GM12891 (cell line): Measurements from ENCODE around the gene INPP1.
A peak's percentile ranks its signal among the peaks of the same experiment; 100 is the strongest.

ENCODE experiments used
- POLR2A ChIP-seq: IDR thresholded peaks from 2 replicates; pipeline ENCODE4 v1.6.1; 2011; ENCODE audit warnings: low read depth, low read length, control low read depth
- POLR2AphosphoS5 ChIP-seq: IDR thresholded peaks from 2 replicates; pipeline ENCODE4 v1.6.1; 2011; ENCODE audit warnings: low read depth, low read length, control low read depth
- POU2F2 ChIP-seq: IDR thresholded peaks from 2 replicates; pipeline ENCODE4 v1.6.1; 2011; ENCODE audit warnings: low read depth, mild to moderate bottlenecking, control low read depth, low read length, moderate library complexity
- SPI1 ChIP-seq: IDR thresholded peaks from 2 replicates; pipeline ENCODE4 v1.6.1; 2011; ENCODE audit warnings: low read depth, low read length, control low read depth
- TAF1 ChIP-seq: IDR thresholded peaks from 2 replicates; pipeline ENCODE4 v1.6.1; 2011; ENCODE audit warnings: low read depth, low read length, control low read depth

DNA sequence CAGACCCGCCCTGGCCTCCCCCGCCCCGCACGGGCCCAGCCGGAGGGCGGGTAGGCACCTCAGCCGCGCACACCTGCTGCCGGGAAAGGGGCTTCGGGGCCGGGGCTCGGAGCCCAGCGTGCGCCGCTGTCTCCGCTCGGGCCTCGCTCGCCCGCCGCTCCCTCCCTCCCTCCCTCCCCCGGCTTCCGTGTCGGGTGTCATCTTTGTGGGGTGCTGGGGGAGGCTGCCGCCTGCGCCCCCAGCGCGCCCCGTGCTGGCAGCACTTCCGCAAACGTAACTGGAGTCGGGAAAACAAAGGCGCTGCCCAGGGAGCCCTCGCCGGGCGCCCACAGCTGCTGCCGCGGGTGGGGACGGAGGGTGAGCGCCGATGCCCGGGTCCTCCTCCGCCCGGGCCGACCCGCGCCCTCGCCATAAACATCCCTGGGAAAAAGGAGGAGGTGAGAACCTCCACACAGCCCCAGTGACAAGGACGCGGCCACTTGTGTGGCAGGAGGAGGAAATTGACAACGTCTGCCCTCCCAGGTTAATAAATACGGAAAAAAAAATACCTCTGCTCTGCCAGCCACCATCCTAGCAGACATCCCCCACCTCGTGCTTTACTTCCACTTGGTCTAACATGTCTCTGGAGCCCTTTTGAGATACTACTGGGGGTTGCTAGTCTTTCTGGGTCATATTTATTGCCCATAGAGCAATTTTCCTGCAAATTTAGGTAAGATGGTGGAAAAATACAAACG lies 65.3 kb downstream of the INPP1 start:
- TF ChIP-seq SPI1 (peak; percentile 77), TAF1 (peak; percentile 34; the same call in 1 of the 2 replicates), POLR2A (no peak), POLR2AphosphoS5 (no peak), POU2F2 (no peak)
